GM12801 (cell line): ENCODE data around the gene GRB7.

Experiments
- CTCF ChIP-seq: IDR thresholded peaks from one replicate; pipeline ENCODE4 v1.5.1; 2011; ENCODE audit warnings: control low read depth; ENCODE audit not compliant: insufficient read length; ENCODE audit errors: extremely low read depth

GRB7 gene

DNA sequence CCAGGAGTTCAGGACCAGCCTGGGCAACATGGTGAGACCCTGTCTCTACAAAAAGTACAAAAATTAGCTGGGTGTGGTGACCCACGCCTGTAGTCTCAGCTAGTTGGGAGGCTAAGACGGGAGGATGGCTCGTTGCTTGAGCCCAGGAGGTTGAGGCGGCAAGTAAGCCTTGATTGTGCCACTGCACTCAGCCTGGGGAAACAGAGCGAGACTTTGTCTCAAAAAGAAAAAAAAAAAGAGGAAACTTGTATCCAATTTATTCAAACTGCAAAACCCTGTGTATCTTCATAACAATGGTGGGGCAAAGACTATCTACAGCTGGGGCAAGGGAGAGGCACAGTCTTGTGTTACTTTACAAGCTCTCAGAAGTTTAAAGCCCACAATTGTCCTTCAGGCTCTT is 21.5 kb downstream of the GRB7 start:
- TF ChIP-seq CTCF = no peak

DNA sequence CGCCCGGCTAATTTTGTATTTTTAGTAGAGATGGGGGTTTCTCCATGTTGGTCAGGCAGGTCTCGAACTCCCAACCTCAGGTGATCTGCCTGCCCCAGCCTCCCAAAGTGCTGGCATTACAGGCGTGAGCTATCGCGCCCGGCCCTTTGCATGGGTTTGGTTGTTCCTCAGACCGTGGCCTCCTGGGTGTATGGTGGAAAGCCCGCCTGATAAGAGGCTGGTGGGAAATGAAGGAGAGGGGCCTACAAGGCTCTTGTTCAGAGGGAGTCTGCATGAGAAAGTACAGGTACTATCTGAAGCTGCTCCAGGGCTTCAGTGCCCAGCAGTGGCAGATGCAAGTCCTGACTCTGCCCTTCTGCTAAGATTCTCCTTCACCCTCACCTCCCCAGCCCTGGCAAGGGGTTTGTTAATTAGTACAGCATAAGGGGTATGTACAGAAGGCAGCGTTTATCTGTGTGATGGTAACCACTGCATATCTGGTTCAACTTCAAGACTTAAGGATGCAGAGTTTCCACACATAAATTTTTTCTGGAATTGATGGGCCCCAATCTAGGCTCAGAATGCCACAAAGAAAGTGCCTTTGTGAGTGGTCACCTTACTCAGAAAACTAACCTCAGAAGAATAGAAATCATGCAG is 24.2 kb downstream of the GRB7 start:
- no peak for TF ChIP-seq CTCF

GRCh38 chr17:39763051-39763820 is 25.5 kb downstream of the GRB7 start:
- TF ChIP-seq CTCF = no peak

GRCh38 chr17:39765175-39765574 is 27.4 kb downstream of the GRB7 start:
- no peak for TF ChIP-seq CTCF

DNA sequence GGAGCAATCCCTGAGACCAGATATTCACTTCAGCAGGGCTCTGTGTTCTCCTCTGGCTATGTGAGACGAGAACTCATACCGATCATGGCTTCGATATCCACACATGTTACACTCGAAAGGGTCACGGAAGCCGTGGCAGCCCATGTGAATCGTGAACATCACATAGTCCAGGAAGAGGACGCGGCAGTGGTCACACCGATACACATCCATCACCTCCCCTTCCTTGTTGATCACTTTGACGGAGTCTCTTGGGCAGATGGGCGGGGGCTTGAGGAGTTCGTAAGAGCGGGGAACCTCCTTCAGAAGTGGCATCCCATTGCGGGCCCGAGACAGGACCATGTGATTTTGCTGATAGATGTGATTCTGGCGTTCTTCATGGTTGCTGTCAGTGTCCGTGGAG is 28.0 kb downstream of the GRB7 start:
- TF ChIP-seq CTCF = no peak

GRCh38 chr17:39767147-39767546 is 29.4 kb downstream of the GRB7 start:
- no peak for TF ChIP-seq CTCF

GRCh38 chr17:39769974-39770587 is 32.3 kb downstream of the GRB7 start:
- no peak for TF ChIP-seq CTCF
